Measurements from ENCODE around the gene GABBR2.

Gene GABBR2

GRCh38 chr9:98708933-98709911, at the start of gene GABBR2:
GABBR2 (minus strand) TSS chr9:98708935; CDS start chr9:98708737, 198 bp downstream.
- DNase-seq (ENCODE audit: low spot score) = peak; percentile 9

DNA sequence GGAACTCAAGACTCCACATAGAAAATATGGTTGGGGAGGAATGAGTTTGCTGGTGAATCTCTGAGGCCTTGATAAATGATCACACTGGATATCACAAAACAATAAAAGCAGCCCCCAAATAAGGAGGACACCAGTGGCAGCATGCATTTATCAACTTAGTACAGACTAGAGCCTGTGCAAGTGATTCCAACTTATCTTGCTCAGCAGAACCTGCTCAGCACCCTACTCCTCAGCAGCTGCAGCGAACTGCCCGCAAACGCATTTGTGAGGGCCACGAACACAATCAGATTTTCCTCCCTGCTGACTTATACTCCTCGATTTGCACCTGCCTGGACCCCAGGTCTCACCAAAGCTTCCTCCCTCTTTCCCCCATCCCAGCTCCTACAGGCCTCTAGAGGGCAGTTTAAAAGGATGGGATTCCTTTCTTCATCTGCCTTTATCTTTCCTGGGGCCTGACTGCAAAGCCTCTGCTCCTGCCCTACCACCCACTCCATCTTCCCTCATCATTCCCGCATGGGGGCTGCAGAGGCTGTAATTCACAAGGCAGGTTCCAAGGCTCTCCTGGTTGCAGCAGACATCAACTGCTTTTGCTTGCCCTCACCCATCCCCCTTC, 46.4 kb upstream of the GABBR2 start:
- DNase-seq (ENCODE audit: low spot score) = no peak

GRCh38 chr9:98751210-98751609, 42.5 kb upstream of the GABBR2 start:
- DNase-seq (ENCODE audit: low spot score) = no peak

DNA sequence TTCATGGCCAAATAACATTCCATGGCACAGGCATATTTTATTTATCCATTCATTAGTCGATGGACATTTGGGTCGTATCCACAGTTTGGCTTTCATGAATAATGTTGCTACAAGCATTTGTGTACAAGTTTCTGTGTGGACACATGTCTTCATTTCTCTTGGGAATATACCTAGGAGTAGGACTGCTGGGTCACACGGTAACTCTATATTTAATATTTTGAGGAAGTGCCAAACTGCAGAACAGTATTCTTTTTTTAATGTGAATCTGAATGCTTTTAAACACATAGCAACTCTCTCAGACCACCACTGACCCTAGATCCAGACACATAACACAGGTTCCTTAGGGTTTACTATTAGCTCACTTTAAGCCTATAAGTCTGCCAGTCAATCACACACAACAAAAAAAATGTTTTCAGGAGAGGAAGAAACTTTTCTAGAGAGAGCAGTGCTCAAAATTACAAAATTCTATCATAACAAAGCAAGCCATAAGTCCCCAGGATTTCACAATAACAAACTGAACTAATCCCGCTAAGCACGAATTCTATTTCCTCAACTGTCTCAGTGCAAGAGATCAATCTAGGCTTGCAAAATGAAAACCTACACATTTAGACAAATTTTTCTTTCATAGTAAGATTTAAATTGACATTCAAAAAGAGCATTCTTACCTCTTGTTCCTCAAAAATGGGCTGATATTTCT, 41.8 kb upstream of the GABBR2 start:
- DNase-seq (ENCODE audit: low spot score) = no peak

DNA sequence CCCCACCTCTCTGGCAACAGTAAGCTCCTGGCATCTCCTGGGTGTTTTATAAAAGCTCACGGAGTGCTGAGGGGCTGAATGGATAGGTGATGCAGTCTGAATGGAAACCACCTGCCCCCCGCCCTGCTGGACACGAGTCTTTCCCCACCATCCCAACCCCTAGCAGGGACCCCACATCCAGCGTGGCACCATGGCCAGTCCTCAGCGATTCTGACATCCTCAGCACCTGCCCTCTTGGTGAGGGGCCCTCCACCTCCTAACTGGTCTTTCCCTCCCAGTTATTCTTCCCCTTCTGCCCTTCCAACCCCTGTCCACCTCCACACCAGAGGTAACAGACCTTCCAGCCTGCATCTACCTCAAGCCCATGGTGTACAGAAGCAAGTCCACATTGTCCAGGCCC, 38.7 kb upstream of the GABBR2 start:
- no peak for DNase-seq (ENCODE audit: low spot score)

DNA sequence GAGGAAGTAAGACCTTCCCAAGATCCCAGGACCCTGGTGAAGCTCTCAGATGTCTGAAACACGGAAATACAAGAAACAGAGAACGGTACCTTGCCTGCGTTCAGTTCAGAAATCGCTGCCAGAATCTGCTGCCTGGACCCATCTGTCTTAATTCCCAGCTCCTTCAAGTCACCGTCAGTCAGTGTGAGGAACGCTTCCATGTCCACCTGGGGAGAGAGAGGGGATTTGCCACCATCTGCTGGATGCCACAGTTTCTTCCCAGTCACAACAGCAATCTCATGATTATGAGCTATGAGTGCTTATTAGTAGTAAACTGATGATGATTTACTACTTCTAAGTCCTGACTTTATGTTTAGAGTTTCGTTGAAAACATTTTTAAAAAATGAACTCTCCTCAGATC, 36.7 kb upstream of the GABBR2 start:
- DNase-seq (ENCODE audit: low spot score) = no peak

DNA sequence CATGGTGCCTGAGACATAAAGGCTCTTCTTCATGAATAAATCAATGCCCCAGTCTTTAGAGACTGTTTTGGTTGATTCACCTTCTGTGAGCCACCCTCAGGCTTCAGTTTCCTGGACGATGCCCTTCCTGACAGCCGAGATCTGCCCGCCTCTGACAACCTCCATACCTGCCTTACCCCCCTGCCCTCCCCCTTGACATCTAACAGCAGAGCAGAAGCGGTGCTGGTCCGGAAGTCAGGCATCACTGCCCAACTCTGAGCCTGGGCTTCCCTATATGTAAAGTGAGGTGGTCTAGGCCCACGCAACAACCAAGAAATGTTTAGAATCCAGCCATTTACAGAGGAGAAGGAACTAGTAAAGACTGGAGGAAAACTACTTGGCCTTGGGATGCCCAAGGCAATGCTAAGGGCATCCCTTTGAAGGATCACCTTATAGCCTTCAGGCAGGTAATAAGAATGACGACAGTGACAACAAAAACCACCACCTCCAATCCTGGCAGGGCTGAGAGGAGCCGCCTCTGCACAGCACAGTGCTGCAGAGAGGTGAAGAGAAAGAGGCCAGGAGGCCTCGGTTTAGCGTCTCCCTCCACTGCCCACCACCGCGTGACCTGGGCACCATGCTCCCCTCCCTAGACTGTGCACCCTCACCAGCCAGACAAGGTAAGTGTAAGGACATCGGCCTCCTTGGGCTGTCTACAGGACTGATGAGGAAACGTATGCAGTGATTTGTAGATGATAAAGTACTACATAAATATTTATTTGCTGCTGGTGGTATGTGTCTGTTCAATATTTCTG, 35.3 kb upstream of the GABBR2 start:
- no peak for DNase-seq (ENCODE audit: low spot score)

DNA sequence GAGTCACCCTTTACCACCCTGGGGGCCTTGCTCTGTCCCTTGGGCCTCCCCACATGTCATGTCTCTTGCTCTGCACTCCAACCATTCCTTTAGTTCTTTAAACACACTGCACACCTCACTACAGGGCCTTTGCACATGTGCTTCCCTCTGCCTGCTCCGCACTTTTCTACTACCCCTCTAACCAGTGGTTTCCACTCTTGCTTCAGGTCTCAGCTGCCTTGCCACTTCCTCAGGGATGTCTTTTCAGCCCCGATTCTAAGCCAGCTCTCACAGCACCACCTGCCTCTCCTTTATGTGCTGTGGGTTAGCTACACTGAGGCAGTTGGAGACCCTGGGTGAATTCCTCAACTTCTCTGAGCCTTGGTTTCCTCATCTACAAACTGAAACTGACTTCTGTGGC, 34.6 kb upstream of the GABBR2 start:
- no peak for DNase-seq (ENCODE audit: low spot score)

GRCh38 chr9:98742325-98743280, 33.9 kb upstream of the GABBR2 start:
- peak; percentile 31 for DNase-seq (ENCODE audit: low spot score)

- no peak for DNase-seq (ENCODE audit: low spot score)
Measured at GRCh38 chr9:98740226-98740881, 31.6 kb upstream of the GABBR2 start.

- DNase-seq (ENCODE audit: low spot score) = no peak
Measured at GRCh38 chr9:98738741-98739140, 30.0 kb upstream of the GABBR2 start.

GRCh38 chr9:98736226-98736625, 27.5 kb upstream of the GABBR2 start:
- peak; percentile 24 for DNase-seq (ENCODE audit: low spot score)

DNA sequence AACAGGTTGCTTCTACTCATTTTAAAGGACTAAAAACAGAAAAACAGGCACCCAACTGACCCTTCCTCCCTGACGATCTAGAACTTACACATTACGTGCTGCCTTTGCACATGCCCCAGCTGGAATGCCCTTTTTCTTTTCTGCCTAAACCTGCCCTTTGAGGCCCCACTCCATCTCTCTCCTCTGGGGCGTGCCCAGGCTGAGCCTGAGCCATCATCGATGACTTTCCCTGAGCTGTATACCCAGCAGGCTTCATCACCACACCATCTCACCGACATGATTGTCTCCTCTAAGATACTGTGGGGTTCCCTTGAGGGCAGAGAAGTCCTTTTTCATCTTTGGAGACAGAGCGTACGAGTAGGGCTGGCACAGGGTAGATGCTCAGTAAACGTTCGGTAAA, 24.1 kb upstream of the GABBR2 start:
- DNase-seq (ENCODE audit: low spot score) = no peak

GRCh38 chr9:98732091-98732490, 23.4 kb upstream of the GABBR2 start:
- DNase-seq (ENCODE audit: low spot score) = no peak

DNA sequence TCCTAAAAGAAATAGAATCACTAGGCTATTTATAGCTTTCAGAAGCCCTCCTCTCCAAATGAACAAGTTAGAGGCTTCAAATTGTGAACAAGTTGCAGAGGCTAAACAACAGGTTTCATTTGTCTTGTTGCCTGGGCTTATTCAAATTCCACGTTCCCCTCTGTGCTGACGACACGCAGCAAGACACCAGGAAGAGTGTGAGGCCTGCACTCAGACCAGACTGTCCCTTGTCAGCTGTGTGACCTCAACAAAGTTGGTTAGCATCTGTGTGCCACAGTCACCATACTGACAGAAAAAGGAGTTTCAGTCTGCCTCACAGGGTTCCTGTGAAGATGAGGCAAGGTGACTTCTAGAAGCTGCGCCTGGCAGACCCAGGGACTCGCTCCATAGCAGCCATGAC, 22.1 kb upstream of the GABBR2 start:
- DNase-seq (ENCODE audit: low spot score) = no peak

DNA sequence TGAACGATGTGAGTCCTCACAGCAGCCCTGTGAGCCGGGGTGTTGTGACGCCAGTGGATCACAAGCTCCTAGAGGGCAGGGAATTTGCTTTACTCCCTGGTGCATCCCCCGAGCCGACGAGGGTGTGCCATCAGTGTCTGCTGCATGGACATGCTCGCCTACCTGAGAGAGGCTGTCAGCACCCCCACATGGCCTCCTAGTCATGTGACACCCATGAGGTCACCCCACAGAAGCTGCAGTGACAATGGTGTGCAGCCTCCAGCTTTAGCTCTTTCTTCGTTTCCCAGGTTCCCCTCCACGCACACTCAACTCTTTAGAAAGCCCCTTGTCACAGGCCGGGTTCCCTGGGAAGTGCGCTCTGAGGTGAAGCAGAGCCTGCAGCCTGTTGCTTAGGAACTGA, 19.8 kb upstream of the GABBR2 start:
- no peak for DNase-seq (ENCODE audit: low spot score)

GRCh38 chr9:98727428-98727827, 18.7 kb upstream of the GABBR2 start:
- DNase-seq (ENCODE audit: low spot score) = no peak

DNA sequence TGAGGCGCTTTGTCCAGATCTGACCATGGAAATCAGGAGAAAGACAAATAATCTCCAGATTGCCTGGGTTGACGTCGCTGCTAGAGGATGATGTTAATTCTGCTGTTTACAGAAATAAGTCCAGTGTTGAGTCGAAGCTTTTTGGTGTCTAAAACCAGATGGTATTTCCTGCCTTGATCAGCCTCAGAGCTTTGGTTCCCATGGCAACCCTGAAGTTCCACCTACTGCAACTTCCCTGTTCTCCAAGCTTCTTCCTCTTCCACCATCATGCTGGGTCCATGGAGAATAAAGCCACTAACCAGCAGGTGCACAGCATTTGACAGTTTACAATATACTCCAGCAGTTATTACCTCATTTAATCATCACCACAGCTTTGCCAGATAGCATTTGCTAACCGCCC, 18.0 kb upstream of the GABBR2 start:
- peak; percentile 12 for DNase-seq (ENCODE audit: low spot score)

- DNase-seq (ENCODE audit: low spot score) = no peak
Measured at GRCh38 chr9:98724810-98725530, 16.2 kb upstream of the GABBR2 start.

GRCh38 chr9:98721643-98722042, 12.9 kb upstream of the GABBR2 start:
- DNase-seq (ENCODE audit: low spot score) = no peak
